ENCODE data around the gene GINS3. TPM values are rescaled to one million over a fixed set of nuclear protein-coding genes. Genes with fewer than 3 reads are reported as not detected.

Gene GINS3
- total RNA-seq, 1 experiment from 2014 or later: 7.3 TPM

- TF ChIP-seq, protein P1, sequence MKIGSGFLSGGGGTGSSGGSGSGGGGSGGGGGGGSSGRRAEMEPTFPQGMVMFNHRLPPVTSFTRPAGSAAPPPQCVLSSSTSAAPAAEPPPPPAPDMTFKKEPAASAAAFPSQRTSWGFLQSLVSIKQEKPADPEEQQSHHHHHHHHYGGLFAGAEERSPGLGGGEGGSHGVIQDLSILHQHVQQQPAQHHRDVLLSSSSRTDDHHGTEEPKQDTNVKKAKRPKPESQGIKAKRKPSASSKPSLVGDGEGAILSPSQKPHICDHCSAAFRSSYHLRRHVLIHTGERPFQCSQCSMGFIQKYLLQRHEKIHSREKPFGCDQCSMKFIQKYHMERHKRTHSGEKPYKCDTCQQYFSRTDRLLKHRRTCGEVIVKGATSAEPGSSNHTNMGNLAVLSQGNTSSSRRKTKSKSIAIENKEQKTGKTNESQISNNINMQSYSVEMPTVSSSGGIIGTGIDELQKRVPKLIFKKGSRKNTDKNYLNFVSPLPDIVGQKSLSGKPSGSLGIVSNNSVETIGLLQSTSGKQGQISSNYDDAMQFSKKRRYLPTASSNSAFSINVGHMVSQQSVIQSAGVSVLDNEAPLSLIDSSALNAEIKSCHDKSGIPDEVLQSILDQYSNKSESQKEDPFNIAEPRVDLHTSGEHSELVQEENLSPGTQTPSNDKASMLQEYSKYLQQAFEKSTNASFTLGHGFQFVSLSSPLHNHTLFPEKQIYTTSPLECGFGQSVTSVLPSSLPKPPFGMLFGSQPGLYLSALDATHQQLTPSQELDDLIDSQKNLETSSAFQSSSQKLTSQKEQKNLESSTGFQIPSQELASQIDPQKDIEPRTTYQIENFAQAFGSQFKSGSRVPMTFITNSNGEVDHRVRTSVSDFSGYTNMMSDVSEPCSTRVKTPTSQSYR (CRISPR knock-in tag; IDR thresholded peaks at IDR 0.05): no peak
- no peak for TF ChIP-seq HMGXB4 (CRISPR knock-in tag; IDR thresholded peaks at IDR 0.05)
Measured at GRCh38 chr16:58435779-58436178, 43.5 kb downstream of the GINS3 start (continued).

GRCh38 chr16:58440131-58440530 lies 47.9 kb downstream of the GINS3 start:
- peaks cover 18% of the 10 kb centered on the region for H3K27me3 Mint-ChIP-seq (ENCODE audit: low read depth)
- POLR2A ChIA-PET: no interaction called here
- H3K4me1 Mint-ChIP-seq: no peaks in the 10 kb centered on the region
- TF ChIP-seq JUN (CRISPR knock-in tag; IDR thresholded peaks at IDR 0.05): no peak
- TF ChIP-seq ELF4 (CRISPR knock-in tag; IDR thresholded peaks at IDR 0.05; ENCODE audit: low read depth): no peak
- no peak for TF ChIP-seq AR (CRISPR knock-in tag; IDR thresholded peaks at IDR 0.05)
- TF ChIP-seq NR1H2 (CRISPR knock-in tag; IDR thresholded peaks at IDR 0.05): no peak
- TF ChIP-seq GRHL2 (CRISPR knock-in tag; IDR thresholded peaks at IDR 0.05; ENCODE audit: insufficient replicate concordance, severe bottlenecking): no peak
- TF ChIP-seq IRF1 (CRISPR knock-in tag; IDR thresholded peaks at IDR 0.05): no peak
- TF ChIP-seq NR2C2 (CRISPR knock-in tag; IDR thresholded peaks at IDR 0.05): no peak
- TF ChIP-seq ZMAT4 (CRISPR knock-in tag; IDR thresholded peaks at IDR 0.05): no peak
- no peak for TF ChIP-seq PRDM15 (CRISPR knock-in tag; IDR thresholded peaks at IDR 0.05)
- no peak for TF ChIP-seq TEAD1 (CRISPR knock-in tag; IDR thresholded peaks at IDR 0.05)
- no peak for TF ChIP-seq USF2 (CRISPR knock-in tag; IDR thresholded peaks at IDR 0.05)
- no peak for TF ChIP-seq IRF2 (CRISPR knock-in tag; IDR thresholded peaks at IDR 0.05; ENCODE audit: borderline replicate concordance, low read depth)
- TF ChIP-seq, protein P2, sequence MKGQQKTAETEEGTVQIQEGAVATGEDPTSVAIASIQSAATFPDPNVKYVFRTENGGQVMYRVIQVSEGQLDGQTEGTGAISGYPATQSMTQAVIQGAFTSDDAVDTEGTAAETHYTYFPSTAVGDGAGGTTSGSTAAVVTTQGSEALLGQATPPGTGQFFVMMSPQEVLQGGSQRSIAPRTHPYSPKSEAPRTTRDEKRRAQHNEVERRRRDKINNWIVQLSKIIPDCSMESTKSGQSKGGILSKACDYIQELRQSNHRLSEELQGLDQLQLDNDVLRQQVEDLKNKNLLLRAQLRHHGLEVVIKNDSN (CRISPR knock-in tag; IDR thresholded peaks at IDR 0.05): no peak
- no peak for TF ChIP-seq ESRRA (CRISPR knock-in tag; IDR thresholded peaks at IDR 0.05; ENCODE audit: borderline replicate concordance)
- TF ChIP-seq SMAD4 (CRISPR knock-in tag; IDR thresholded peaks at IDR 0.05): no peak
- TF ChIP-seq SMAD3 (CRISPR knock-in tag; IDR thresholded peaks at IDR 0.05; ENCODE audit: borderline replicate concordance): no peak
- TF ChIP-seq ATF6 (CRISPR knock-in tag; IDR thresholded peaks at IDR 0.05): no peak
- no peak for TF ChIP-seq TP53 (CRISPR knock-in tag; IDR thresholded peaks at IDR 0.05)
- no peak for TF ChIP-seq ZNF671 (CRISPR knock-in tag; IDR thresholded peaks at IDR 0.05)
- ATAC-seq: no peak
- no peak overlapping the region for H3K27ac Mint-ChIP-seq
- peaks cover 17% of the 10 kb centered on the region for H3K9me3 Mint-ChIP-seq
- H3K36me3 Mint-ChIP-seq: no peaks in the 10 kb centered on the region
- CTCF ChIA-PET: no interaction called here
- no peak overlapping the region for H3K4me3 Mint-ChIP-seq
- no peak for DNase-seq (ENCODE audit: low spot score)
